HG02798 (cell line): ENCODE measurements around the gene PSG4.
"Not testable (repeated sequence)": the region's sequence is repeated elsewhere in the genome, so short reads cannot be mapped to it uniquely, and the experiment has no call there.

Source experiments
- ATAC-seq: cut with Tn5 transposase; IDR thresholded peaks from one replicate; pipeline ENCODE4 v1.9.1; 2021; ENCODE audit warnings: mild to moderate bottlenecking; ENCODE audit not compliant: unreplicated experiment, poor library complexity

Gene PSG4

GRCh38 chr19:43201337-43201801 lies 4.1 kb downstream of the PSG4 start:
- not testable (repeated sequence) for ATAC-seq

DNA sequence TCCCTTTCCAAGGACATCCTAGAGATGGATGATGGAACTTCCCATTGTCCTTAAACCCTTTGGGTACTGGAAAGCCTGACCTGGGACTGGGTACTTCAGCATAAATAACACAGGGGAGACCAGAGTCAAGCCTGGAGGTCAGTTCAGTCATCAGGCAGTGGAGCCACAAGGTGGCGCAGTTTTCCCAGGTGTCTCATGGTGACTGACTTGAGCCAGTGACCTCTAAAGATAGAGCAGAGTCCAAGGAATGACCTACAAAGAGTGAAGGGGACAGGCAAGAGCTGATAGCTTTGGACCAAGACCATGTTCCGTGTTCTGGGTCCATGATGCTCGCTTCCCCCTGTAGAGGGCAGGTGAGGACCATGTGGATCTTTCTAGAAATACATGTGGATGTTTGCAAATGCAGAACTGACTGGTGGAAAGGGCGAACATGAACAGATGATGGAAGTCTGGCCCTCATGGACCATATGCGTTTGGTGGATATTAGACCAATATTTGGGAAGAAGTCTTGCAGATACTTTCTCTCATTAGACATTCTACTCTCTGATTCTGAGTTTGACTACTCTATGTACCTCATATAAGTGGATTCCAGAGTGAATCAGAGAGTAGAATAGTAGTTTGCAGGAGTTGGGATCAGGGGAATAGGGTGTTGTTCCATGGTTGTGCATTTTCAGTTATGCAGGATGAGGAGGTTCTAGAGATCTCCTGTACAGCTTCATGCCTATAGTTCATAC lies 6.6 kb downstream of the PSG4 start:
- ATAC-seq: not testable (repeated sequence)

DNA sequence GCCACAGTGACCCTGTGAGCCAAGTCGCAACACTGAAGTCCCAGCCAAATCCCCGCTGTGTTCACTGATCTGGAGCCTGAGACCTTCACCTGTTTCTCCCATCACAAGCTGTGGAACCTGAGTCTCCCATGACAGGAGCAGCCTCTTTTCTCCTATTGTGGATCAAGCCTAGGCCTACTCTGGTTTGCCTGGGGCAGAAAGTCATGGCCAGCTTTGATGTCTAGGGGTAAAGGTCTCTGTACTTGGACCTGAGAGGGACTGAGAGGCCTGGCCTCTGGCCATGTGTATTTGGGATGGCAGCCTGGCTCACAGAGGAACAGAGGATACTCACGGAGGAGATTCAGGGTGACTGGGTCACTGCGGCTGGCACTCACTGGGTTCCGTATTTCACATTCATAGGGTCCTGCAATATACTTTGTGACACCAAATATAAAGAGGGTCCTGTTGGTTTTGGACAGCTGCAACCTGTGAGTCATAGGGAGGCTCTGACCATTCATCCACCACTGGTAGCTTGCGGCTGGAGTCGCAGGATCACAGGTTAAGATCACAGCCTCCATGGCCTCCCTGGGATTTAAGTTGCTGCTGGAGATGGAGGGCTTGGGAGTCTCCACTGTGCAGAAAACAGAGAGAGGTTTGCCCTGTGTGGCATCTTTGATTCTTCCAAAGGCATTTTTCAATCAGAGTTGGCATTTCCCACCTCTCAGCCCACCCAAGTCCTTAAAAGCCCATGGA lies 7.6 kb downstream of the PSG4 start:
- not testable (repeated sequence) for ATAC-seq

- not testable (repeated sequence) for ATAC-seq
Measured at GRCh38 chr19:43194397-43194796, 11.0 kb downstream of the PSG4 start.

DNA sequence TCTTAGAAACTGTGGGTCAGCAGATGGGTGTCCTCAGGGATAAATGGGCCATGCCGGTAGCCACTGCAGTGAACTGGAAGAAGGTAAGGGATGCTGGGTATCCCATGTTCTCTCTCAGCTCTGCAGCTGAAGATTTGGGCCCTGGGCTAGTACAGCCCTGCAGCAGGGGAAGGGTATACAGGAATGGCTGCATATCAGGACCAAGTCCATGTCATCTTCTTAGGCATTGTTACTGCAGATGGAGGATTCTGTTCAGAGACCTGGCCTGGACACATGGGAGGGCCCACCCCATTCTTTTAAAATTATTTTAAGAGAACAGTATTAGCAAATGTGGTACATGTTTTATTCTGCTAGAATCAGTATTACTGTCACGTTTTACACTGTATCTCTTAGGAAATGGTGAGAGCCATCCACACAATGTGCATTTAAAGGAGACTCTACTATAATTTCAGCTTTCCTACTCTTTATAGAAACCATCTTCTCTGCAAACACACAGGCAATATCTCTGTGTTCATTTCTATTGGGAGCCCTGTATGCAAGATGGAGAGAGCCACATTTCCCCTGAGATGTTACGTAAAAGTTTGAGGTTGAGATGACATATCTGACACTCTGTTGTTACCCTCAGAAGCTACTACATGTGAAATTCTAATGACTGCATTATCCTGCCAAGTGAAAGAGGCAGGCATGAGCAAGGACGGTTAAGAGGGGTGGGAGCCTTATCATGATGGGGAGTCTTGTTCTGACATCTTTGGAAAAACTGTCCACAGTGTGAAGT lies 12.9 kb downstream of the PSG4 start:
- ATAC-seq: not testable (repeated sequence)

DNA sequence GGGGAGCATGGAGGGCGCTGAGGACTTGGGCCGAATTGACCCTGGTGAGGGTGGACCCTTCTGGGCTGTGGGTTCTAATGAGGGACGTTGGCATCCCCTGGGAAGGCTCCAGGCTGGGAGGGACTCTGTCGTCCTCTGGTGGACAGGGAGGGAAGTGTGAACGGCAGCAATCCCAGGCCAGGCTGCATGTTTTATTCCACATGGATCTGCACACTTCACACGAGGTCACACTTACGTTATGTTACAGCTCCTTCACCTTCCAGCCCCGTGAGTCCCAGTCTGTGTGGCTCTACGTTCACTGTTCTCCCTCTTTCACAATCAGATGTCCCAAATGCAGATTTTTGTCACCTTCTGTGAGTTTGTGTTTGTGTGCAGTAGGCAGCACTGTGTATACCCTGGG lies 17.3 kb downstream of the PSG4 start:
- ATAC-seq: not testable (repeated sequence)

DNA sequence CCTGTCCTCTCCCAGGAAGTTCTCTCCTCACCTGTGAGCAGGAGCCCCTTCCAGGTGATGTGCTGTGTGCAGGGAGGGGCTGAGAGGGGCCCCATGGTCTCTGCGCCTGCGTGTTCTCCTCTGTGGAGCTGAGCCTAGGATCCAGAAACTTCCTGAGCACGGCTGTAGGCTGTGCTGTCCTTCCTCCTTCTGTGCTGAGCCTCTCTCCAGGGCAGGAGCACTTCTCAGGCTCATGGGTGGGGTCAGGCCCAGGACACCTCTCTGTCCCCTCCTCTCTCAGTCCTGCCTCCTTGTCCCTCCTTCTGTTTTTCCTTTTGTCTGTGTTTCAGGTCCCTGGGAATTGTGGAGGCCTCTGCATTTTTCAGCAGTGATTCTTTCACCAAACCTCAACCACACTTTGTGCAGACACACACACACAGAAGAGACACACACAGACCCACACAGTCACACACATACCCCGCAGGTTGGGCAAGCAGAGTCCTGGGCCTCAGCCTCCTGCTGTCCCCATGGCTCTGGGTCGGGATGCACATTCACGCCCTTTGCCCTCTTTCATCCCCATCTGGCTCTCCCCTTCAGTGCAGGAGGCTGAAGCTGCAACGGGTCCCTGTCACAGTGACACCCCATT lies 19.0 kb downstream of the PSG4 start, which contains the start of gene PSG5:
Gene PSG5, minus strand, starts transcription at position 226 of the 625 bp plus-strand sequence. Its CDS starts 131 bp downstream, at position 95.
- ATAC-seq: not testable (repeated sequence)

- ATAC-seq: not testable (repeated sequence)
Measured at GRCh38 chr19:43181869-43182771, 23.3 kb downstream of the PSG4 start.

- ATAC-seq: not testable (repeated sequence)
Measured at GRCh38 chr19:43179569-43180147, 25.8 kb downstream of the PSG4 start.

GRCh38 chr19:43178577-43178976 lies 26.9 kb downstream of the PSG4 start:
- not testable (repeated sequence) for ATAC-seq

DNA sequence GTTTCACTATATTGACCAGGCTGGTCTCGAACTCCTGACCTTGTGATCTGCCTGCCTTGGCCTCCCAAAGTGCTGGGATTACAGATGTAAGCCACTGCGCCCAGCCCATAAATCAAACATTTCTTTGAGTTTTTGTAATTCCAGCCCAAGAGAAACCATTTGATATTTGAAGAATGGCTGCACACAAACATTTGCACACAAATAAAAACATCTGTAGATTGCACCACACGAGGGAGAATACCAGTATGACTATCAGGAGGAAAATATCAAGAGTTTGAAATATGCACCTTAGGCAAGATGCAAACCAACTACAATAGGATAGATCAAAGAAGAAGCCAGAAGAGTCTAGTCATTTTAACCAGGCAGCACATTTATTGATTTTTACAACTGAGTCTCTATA lies 39.5 kb downstream of the PSG4 start:
- not testable (repeated sequence) for ATAC-seq

DNA sequence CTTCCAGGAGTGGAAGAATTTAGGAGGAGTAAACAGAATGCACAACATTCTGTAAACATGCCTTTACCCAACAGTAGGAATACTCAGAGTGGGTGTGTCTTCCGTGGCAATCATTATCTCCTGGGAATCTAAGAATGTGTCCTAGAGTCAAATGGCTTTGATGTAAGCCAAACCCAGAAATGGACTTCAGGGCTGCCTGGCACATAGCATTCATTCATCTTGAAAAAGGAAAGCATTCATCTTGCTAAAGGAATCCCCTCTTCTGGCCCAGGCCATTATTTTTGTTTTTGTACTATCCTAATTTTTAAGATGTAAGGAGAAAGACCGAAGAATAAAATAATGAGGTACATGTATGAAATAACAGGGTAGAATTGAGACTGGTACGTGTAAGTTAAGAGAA lies 42.3 kb downstream of the PSG4 start:
- ATAC-seq: not testable (repeated sequence)

DNA sequence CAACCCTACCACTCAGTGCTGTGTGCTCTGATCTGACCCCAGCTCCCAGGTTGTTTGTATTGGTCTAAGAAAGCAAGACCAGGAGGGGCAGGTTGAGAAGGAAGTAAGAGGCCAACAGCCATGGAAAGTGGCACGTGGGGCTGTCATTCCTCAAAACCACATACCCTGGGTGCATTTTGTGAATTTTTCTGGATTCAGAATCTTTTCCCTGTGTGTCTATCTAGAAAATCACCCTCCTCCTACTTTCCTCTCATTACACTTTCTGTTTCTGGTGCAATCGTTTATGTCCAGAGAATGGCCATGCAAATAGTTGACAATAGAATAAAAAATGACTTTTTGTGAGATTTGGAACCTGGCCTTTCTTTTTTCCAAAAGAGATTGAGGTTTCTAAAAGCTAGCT lies 43.2 kb downstream of the PSG4 start:
- not testable (repeated sequence) for ATAC-seq

- ATAC-seq: no peak
Measured at GRCh38 chr19:43152214-43152613, 53.2 kb downstream of the PSG4 start.

DNA sequence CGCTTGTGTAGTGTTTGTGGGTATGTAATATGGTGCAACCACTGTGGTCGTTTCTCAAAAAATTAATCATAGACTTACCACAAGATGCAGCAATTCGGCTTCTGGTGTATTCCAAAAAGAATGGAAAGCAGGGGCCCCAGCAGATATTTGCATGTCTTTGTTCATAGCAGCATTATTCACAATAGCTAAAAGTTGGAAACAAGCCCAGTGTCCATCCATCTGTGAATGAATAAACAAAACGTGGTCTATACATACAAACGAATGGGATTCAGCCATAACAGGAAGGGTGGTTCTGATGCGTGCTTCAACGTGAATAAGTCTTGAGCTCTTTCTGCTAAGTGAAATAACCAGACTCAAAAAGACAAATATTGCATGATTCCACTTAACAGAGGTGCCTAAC lies 55.6 kb downstream of the PSG4 start:
- ATAC-seq: not testable (repeated sequence)

GRCh38 chr19:43148233-43148632 lies 57.2 kb downstream of the PSG4 start:
- ATAC-seq: no peak
